Mucosa of descending colon (tissue), 3 donors: ENCODE results near the gene ABR. TPM values are rescaled to one million over a fixed set of nuclear protein-coding genes. Genes with fewer than 3 reads are reported as not detected.

Experiments used
- ATAC-seq: fragments of 200-7000 bp; cut with Tn5 transposase; one replicate; pipeline ENCODE4 v1.9.1; 2020; ENCODE audit warnings: mild to moderate bottlenecking, moderate library complexity
- DNase-seq, 3 donors: peaks; one replicate each; pipeline ENCODE4 v3.0.0-alpha.2; 2020
- H3K36me3 ChIP-seq: fragments of 200-600 bp; one replicate; pipeline ENCODE4 v1.8.0; 2021; ENCODE audit warnings: low read depth, mild to moderate bottlenecking
- H3K4me1 ChIP-seq: fragments of 200-600 bp; one replicate; pipeline ENCODE4 v1.8.0; 2021; ENCODE audit warnings: low read depth, mild to moderate bottlenecking
- H3K4me3 ChIP-seq: fragments of 200-600 bp; one replicate; pipeline ENCODE4 v1.8.0; 2021; ENCODE audit warnings: mild to moderate bottlenecking
- H3K9me3 ChIP-seq: fragments of 200-600 bp; one replicate; pipeline ENCODE4 v1.8.0; 2021; ENCODE audit warnings: mild to moderate bottlenecking
- intact Hi-C, 2 donors: fragments of 100-400 bp; cut with DNase I in 1 of 2; cut with micrococcal nuclease in 1 of 2; formaldehyde crosslinking; loops; one replicate each; pipeline versions ENCODE4 v1.11.0 to v1.11.1; 2022; cut with DNase I, micrococcal nuclease
- total RNA-seq, 3 donors: library from RNA; stranded (reverse); fragmentation: NEBNext Ultra II Directional in 2 of 3; extraction: Animal tissue kit (Norgen Biotek cat#: 25700) in 2 of 3; gene quantifications; one replicate each; pipeline versions ENCODE4 v1.2.1 to v1.2.4, GENCODE V29; 2021 to 2023
- TF ChIP-seq, protein P1 (sequence below): fragments of 200-600 bp; IDR thresholded peaks from one replicate; pipeline ENCODE4 v1.8.0; 2022; ENCODE audit warnings: antibody characterized with exemption, mild to moderate bottlenecking
- donor health status: DM: no; HTN: no; CAD: no; lungs with moderate emphysema.
- donor health status: DM: no; HTN: no; CAD: no.
- donor health status: DM: no; HTN: yes; CAD: no.

Gene ABR
- total RNA-seq, 3 donors from 2014 or later = 257 to 470 (median 292) TPM

GRCh38 chr17:1006054-1006453 lies 173.7 kb downstream of the ABR start:
- H3K4me3 ChIP-seq = no peak overlapping the region
- TF ChIP-seq, protein P1, sequence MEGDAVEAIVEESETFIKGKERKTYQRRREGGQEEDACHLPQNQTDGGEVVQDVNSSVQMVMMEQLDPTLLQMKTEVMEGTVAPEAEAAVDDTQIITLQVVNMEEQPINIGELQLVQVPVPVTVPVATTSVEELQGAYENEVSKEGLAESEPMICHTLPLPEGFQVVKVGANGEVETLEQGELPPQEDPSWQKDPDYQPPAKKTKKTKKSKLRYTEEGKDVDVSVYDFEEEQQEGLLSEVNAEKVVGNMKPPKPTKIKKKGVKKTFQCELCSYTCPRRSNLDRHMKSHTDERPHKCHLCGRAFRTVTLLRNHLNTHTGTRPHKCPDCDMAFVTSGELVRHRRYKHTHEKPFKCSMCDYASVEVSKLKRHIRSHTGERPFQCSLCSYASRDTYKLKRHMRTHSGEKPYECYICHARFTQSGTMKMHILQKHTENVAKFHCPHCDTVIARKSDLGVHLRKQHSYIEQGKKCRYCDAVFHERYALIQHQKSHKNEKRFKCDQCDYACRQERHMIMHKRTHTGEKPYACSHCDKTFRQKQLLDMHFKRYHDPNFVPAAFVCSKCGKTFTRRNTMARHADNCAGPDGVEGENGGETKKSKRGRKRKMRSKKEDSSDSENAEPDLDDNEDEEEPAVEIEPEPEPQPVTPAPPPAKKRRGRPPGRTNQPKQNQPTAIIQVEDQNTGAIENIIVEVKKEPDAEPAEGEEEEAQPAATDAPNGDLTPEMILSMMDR = no peak
- H3K9me3 ChIP-seq = no peaks in the 10 kb centered on the region
- peaks cover 6% of the 10 kb centered on the region for H3K36me3 ChIP-seq
- peak; percentile 52 to 83 (median 74) for DNase-seq
- ATAC-seq = peak; percentile 76
- intact Hi-C loops = loop anchor here in 1 of 2 donors (10.0 kb wide), 1 partner anchor 49 kb away; no protein-coding TSS in a partner anchor
- H3K4me1 ChIP-seq = peaks cover 8% of the 10 kb centered on the region

GRCh38 chr17:1005361-1005946 lies 174.3 kb downstream of the ABR start:
- Histone ChIP-seq H3K36me3 (peaks cover 10% of the 10 kb centered on the region), H3K4me1 (peaks cover 11% of the 10 kb centered on the region)
- peak in 2 of 3 donors; percentile 51 to 54 for DNase-seq

DNA sequence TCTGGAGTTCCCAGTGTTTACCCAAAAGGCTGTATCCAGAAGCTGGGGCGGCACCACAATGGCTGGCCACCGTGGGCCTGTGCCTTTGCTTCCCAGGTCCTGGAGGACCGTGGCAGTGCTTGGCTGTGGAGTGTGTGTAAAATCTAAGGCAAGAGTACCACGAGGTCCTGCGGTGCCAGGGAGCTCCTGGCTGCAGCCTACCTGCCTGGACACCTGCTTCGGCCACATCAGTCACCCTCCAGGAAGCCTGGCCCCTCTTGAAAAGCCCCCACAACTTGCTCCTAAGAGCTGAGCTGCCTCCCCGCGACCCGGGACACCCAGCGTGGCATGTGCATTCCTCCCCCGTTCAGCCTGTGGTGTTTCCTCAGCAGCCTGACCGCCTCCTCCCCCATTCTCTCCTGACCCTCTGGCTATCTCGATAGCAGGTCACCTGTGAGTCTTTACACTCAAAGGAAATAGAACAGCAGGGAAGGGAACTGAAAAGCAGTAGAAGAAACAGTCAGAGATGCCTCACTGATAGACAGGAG lies 174.9 kb downstream of the ABR start:
- no peak for DNase-seq
- intact Hi-C loops = loop anchor here in 1 of 2 donors (10.0 kb wide), 1 partner anchor 50 kb away; no protein-coding TSS in a partner anchor

More at GRCh38 chr17:1005361-1005946, 174.3 kb downstream of the ABR start:
- TF ChIP-seq, protein P1 = no peak
- intact Hi-C loops = loop anchor here in 1 of 2 donors (10.0 kb wide), 1 partner anchor 49 kb away; no protein-coding TSS in a partner anchor
- Histone ChIP-seq H3K9me3 (no peaks in the 10 kb centered on the region), H3K4me3 (no peak overlapping the region)
- peak; percentile 57 for ATAC-seq

GRCh38 chr17:1003972-1004768 lies 175.6 kb downstream of the ABR start:
- DNase-seq = no peak
- peaks cover 4% of the 10 kb centered on the region for H3K36me3 ChIP-seq
- TF ChIP-seq, protein P1 = no peak
- no peak overlapping the region for H3K4me3 ChIP-seq
- H3K9me3 ChIP-seq = no peaks in the 10 kb centered on the region
- intact Hi-C loops = loop anchor here in 1 of 2 donors (10.0 kb wide), 1 partner anchor 51 kb away; no protein-coding TSS in a partner anchor
- peaks cover 11% of the 10 kb centered on the region for H3K4me1 ChIP-seq
- ATAC-seq = no peak

More for the DNA sequence above, 174.9 kb downstream of the ABR start:
- no peak for ATAC-seq
- TF ChIP-seq, protein P1 = no peak
- H3K36me3 ChIP-seq = peaks cover 9% of the 10 kb centered on the region
- no peak overlapping the region for H3K4me3 ChIP-seq
- no peaks in the 10 kb centered on the region for H3K9me3 ChIP-seq
- H3K4me1 ChIP-seq = peaks cover 11% of the 10 kb centered on the region

DNA sequence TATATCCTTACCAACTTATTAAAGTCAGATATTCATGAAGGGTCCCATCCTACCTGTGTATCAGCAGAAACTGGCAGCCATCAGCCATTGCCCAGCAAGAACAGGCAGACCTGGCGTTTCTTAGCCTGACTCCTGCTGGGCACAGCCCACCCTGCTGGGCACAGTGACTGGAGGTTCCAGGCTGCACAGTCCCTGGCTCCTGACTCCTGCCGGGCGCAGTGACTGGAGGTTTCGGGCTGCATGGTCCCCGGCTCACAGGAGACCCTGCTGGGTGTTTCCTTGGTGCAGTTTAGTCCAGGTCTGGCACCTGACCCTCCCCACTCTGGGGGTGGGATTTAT lies 176.2 kb downstream of the ABR start:
- Histone ChIP-seq H3K4me3 (no peak overlapping the region), H3K9me3 (no peaks in the 10 kb centered on the region), H3K36me3 (peaks cover 4% of the 10 kb centered on the region), H3K4me1 (peaks cover 11% of the 10 kb centered on the region)
- DNase-seq (no peak), ATAC-seq (no peak)
- TF ChIP-seq, protein P1 = no peak
- intact Hi-C loops = loop anchor here in 1 of 2 donors (10.0 kb wide), 1 partner anchor 51 kb away; no protein-coding TSS in a partner anchor
